Measurements from ENCODE around the gene GNA12.

The GNA12 gene

GRCh38 chr7:2814946-2815874 is 28.9 kb downstream of the GNA12 start:
- DNase-seq = no peak

GRCh38 chr7:2814186-2814945 is 29.7 kb downstream of the GNA12 start:
- DNase-seq = no peak

- no peak for DNase-seq
These were observed 30.5 kb downstream of the GNA12 start for GRCh38 chr7:2813350-2814185.

GRCh38 chr7:2812831-2813230 is 31.3 kb downstream of the GNA12 start:
- no peak for DNase-seq

- no peak for DNase-seq
These were observed 32.0 kb downstream of the GNA12 start for GRCh38 chr7:2812114-2812487.

DNA sequence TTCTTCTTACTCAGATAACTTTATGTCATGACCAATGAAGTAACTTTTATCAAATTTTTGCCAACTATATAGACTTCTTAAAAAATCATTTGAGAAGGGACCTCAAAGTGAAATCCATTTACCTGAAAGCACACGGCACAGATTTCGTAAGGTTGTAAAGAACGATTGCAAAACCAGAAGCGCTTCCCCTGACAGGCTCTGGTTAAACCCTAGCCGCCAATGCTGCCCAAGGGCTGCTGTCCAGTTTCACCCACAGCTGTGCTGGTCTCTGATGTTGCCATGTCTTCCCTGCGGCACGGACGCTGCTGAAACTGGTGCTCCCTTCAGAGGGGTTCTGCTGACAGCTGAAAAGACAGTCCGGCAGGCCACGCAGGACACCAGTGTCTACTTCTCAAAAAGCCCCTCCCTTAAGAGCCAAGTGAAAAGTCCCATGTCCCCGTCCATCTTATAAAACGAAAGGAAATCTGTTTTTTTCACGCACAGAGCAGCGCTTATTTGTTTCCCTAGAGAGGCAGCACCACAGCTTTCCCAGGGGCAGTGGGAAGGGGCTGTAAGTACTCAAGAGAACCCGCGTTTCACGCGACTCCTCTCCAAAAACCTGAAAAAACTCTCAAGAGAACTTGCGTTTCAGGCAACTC is 32.5 kb downstream of the GNA12 start:
- no peak for DNase-seq

GRCh38 chr7:2810682-2811415 is 33.3 kb downstream of the GNA12 start:
- DNase-seq = no peak

GRCh38 chr7:2809903-2810625 is 34.0 kb downstream of the GNA12 start:
- peak; percentile 56 for DNase-seq

DNA sequence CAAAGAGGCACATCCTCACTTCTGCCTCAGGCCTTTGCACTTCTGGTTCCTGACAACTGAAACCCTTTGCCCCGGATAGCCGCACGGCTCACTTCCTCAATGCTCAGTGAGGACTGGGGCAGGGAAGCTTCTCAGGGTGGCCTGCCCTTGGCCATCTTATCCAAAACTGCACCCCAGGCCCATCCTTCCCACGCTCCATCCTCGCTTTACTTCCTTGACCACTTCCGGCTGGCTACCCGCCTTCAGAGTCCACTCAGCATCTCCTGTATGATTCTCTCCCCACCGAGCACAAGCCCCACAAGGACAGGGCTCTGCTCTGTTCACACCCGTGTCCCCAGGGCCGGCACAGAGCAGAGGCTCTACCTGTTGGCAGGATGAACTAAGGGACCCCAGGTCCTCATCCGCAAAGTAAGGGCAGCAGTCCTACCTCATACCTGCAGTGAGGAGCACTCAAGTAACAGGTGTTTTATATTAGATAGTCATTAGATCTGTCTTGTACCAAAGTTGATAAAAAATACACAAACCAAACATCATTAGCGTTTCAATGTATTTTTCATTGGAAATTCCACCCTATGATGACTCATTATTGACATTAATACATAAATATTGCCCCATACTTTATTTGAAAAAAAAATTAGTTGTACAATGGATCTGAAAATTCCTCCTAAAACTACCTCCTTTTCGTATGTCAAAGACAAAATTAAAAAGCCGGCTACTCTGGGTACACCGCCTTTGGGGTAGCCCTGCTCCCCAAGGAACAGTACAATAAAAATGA is 35.0 kb downstream of the GNA12 start:
- no peak for DNase-seq

DNA sequence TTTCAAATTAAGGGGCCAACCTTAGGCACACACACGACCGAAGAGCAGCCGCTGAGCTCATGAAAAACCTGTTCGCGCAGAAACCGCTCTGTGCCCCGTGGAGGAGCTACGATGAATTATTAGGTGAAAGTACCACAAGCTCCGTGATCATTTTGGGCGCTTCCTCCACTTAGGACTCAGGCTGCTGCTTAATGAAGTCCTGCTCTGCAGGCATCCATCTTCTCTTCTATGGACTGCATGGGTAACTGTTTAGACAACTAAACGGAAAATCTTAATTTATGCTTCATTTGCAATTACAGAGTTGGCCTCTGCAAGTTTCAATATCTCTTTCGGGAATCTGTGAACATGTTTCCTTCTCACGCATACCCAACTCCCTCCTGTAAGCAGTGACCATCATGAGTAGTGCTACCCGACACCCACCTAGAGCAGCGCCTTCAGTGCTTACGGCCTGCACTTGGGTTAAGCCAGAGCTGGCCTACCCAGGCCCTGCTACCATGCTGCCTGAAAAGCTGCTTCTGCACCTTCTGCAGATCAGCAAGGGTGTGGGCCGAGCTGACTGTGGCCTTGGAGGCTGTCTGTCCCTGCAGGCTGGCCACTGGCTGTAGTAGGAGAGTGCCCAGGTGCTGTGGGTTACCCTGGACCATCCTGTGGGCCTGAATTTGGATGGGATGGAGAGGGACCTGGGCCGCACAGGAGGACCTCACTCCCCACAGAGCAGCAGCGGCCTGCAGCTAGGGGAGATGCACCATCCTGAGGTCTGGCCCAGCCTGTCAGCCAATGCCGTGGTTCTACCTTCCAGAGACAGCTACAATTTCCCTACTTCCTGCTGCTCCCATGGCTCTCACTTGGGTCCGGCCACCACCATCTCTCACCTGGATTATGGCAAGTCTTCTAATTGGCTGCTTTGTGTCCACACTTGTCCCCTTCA is 36.0 kb downstream of the GNA12 start:
- no peak for DNase-seq

GRCh38 chr7:2807460-2807844 is 36.7 kb downstream of the GNA12 start:
- DNase-seq = no peak

GRCh38 chr7:2806571-2806970 is 37.5 kb downstream of the GNA12 start:
- no peak for DNase-seq

DNA sequence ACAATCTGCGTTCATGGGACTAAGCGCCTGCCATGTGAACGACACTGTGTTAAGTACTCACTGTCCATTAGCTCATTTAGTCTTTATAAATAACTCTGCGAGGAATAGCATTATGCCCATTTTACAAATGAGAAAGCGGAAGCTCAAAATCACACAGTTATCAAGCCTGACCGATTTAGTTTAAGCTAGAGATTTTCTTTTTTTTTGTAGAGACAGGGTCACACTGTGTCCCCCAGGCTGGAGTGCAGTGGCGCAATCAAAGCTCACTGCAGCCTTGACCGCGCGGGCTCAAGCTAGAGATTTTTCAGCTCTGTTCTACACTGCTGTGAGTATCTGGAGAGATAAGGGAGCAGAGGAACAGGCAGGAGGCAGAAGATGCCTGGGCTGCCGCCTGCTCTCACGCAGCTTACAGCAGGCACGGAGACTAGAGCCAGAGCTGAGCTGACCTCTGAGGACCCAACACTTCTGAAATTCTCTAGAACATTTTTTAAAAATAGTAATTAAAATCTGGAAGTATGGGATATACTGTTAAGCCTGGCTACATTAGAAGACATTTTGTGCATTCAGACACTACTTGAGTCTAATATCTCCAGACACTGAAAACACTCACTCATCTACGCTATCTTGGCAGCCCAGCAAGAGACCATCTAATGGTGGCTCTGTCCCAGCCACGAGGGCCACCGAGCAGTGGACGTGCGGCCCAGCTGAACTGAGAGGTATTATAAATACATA is 38.7 kb downstream of the GNA12 start:
- no peak for DNase-seq

DNA sequence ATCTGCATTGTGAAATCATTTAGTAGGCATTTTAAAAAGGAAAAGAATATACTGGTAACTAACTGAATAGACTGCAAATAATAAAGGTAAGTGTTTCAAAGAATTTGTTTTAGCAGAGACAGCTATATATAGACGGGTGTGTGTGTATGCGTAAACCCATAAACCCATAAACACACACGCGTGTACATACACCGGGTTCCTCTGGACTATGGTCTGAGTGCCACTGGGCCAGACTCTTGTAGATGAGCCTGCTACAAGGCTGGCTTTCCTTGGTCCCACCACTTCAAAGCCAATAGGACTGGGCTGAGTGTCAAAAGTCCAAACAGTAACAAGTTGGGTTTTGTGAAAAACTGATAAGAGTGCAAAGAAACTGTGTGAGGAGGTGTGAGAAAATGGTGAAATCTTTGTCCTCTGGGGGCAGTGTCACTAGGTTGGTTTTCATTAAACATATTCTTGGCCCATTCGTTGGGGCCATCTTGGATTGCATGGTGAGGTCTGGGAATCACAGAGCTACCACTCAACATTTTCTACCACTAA is 39.8 kb downstream of the GNA12 start:
- no peak for DNase-seq

DNA sequence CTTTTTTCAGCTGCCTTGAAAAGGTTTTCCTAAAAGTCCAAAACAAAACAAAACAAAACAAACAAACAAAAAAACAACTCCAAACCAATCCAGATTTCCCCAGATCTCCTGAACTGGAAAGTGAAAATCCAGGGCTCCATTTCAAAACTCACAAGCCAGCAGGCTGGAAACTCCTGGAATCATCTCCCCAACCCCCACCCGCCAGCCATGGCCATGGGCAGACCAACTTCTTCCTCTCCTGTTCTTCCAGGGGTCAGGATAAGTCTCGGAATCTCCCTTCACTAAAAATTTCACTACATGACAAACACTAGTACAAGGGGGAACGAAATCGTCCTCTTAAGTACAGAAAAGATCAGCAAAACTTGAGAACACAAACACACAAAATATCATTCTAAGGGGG is 40.4 kb downstream of the GNA12 start:
- no peak for DNase-seq

DNA sequence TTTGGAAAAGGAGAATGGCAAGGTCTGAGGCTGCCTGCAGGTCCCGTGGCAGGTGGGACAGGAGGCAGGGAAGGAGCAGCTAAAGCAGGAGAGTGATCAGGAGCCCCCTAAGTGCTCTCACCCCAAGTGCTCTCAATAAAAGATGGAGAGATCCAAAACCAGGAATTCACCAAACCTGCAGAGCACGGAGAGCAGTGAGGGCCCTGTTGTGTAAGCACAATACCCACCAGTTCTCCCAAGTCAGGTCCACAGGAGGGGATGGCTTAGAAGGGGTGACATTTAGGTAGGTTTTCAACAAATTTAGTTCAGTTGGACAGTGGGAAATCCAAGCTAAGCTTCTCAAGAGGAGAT is 40.8 kb downstream of the GNA12 start:
- DNase-seq = no peak

DNA sequence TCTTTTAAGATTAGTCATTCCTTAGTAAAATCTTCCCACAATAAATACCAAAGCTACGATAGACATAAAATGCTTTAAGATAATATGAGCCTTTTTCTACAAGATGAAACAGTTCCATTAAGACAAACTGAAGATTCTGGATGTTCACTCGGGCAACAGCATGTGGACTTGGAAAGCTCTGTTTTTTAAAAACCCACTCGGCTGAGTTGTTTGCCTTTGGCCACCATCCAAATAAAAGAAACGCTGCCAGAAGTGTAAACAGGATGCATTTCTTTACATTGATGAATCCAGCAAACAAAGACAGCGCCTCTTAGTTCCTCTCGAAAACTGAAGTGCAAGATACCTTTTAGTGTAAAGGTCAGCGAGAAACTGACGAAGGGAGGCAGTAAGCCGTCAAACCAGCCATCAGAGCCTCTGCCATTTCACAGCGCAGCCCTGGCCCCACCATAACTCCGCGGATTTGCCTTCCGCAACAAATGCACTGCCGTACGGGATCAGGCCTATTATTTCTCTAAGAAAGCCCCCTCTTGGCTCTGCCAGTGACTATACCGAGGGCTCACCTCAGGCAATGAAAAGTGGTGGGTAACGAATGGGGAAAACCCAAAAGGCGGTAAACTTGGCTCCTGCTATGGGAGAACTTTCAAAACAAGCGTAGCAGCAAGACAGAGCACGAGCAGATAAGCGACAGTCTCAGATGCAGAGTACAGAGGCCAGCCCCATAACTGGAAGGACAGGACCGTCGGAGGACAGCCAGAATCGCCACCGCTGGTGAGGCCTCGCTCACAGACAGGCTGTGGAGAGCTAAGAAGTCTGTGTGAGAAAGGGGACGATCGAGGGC is 41.4 kb downstream of the GNA12 start:
- DNase-seq = peak; percentile 63

Measured in EL (cell line).